ENCODE results near the gene PLEKHH1.
"Not testable (repeated sequence)": the region's sequence is repeated elsewhere in the genome, so short reads cannot be mapped to it uniquely, and the experiment has no call there.

PLEKHH1 gene

GRCh38 chr14:67620217-67620785 is 87.2 kb downstream of the PLEKHH1 start:
- FAIRE-seq, result no peak
- DNase-seq (ENCODE audit: low spot score), result no peak

GRCh38 chr14:67622675-67623074 is 89.6 kb downstream of the PLEKHH1 start:
- no peak for FAIRE-seq
- DNase-seq (ENCODE audit: low spot score), result peak; percentile 90

- peak; percentile 50 for DNase-seq (ENCODE audit: low spot score)
- no peak for FAIRE-seq
These were observed 90.0 kb downstream of the PLEKHH1 start for GRCh38 chr14:67623114-67623513.

- DNase-seq (ENCODE audit: low spot score); FAIRE-seq: not testable (repeated sequence)
These were observed 93.0 kb downstream of the PLEKHH1 start for GRCh38 chr14:67626131-67626530.

- DNase-seq (ENCODE audit: low spot score) (no peak), FAIRE-seq (peak; percentile 70)
These were observed 94.4 kb downstream of the PLEKHH1 start for GRCh38 chr14:67627519-67627918.

GRCh38 chr14:67630186-67630585 is 97.1 kb downstream of the PLEKHH1 start:
- FAIRE-seq, result no peak

GRCh38 chr14:67630938-67631337 is 97.8 kb downstream of the PLEKHH1 start:
- FAIRE-seq, result peak; percentile 59
- DNase-seq (ENCODE audit: low spot score), result no peak

More at GRCh38 chr14:67630186-67630585, 97.1 kb downstream of the PLEKHH1 start:
- no peak for DNase-seq (ENCODE audit: low spot score)

GRCh38 chr14:67633451-67634147 is 100.5 kb downstream of the PLEKHH1 start:
- FAIRE-seq (peak; percentile 72), DNase-seq (ENCODE audit: low spot score) (no peak)

- DNase-seq (ENCODE audit: low spot score) (no peak), FAIRE-seq (peak; percentile 61)
These were observed 103.3 kb downstream of the PLEKHH1 start for GRCh38 chr14:67636361-67636919.

- no peak for FAIRE-seq
- no peak for DNase-seq (ENCODE audit: low spot score)
These were observed 105.6 kb downstream of the PLEKHH1 start for GRCh38 chr14:67638642-67639041.

Data from urothelium cell line (cell line).